ENCODE results near the gene CCNA1.

Gene CCNA1

GRCh38 chr13:36454121-36454520 lies 21.8 kb downstream of the CCNA1 start:
- DNase-seq (ENCODE audit: low spot score) = no peak

GRCh38 chr13:36454987-36455386 lies 22.7 kb downstream of the CCNA1 start:
- no peak for DNase-seq (ENCODE audit: low spot score)

- no peak for DNase-seq (ENCODE audit: low spot score)
Observed at GRCh38 chr13:36456577-36456976, 24.3 kb downstream of the CCNA1 start.

- DNase-seq (ENCODE audit: low spot score) = no peak
Observed at GRCh38 chr13:36461506-36461905, 29.2 kb downstream of the CCNA1 start.

- no peak for DNase-seq (ENCODE audit: low spot score)
Observed at GRCh38 chr13:36475468-36475867, 43.2 kb downstream of the CCNA1 start.

- no peak for DNase-seq (ENCODE audit: low spot score)
Observed at GRCh38 chr13:36476661-36477060, 44.4 kb downstream of the CCNA1 start.

GRCh38 chr13:36480726-36481427 lies 48.6 kb downstream of the CCNA1 start:
- no peak for DNase-seq (ENCODE audit: low spot score)

GRCh38 chr13:36490055-36490454 lies 57.8 kb downstream of the CCNA1 start:
- no peak for DNase-seq (ENCODE audit: low spot score)

Data from GM03348 (cell line).